Measurements from ENCODE around the gene CALHM4.
"Not testable (repeated sequence)": the region's sequence is repeated elsewhere in the genome, so short reads cannot be mapped to it uniquely, and the experiment has no call there.

CALHM4 gene

DNA sequence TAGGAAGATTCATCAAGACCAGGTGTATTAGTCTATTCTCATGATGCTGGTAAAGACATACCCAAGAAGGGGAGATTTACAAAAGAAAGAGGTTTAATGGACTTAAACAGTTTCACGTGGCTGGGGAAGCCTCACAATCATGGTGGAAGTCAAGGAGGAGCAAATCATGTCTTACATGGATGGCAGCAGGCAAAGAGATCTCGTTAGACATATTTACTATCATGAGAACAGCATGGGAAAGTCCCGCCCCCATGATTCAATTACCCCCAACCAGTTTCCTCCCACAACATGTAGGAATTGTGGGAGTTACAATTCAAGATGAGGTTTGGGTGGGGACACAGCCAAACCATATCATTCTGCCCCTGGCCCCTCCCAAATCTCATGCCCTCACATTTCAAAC, 50.4 kb downstream of the CALHM4 start:
- not testable (repeated sequence) for H3K4me1 Mint-ChIP-seq; H3K4me3 Mint-ChIP-seq; ATAC-seq (replicated peaks; ENCODE audit: extremely low read depth, poor library complexity, severe bottlenecking); H3K27me3 Mint-ChIP-seq; H3K36me3 Mint-ChIP-seq (ENCODE audit: insufficient read depth); DNase-seq (ENCODE audit: low spot score in 2 of 2); H3K27ac Mint-ChIP-seq (ENCODE audit: low read depth)
- H3K9me3 Mint-ChIP-seq, result peaks cover 12% of the 10 kb centered on the region

DNA sequence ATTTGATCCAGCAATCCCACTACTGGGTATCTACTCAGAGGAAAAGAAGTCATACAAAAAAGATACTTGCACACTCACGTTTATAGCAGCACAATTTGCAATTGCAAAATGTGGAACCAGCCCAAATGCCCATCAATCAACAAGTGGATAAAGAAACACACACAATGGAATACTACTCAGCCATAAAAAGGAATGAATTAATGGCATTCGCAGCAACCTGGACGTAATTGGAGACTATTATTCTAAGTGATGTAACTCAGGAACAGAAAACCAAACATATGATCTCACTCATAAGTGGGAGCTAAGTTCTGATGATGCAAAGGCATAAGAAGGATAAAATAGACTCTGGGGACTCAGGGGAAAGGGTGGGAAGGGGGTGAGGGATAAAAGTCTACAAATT, 51.3 kb downstream of the CALHM4 start:
- not testable (repeated sequence) for H3K4me1 Mint-ChIP-seq; H3K27ac Mint-ChIP-seq (ENCODE audit: low read depth); H3K36me3 Mint-ChIP-seq (ENCODE audit: insufficient read depth); DNase-seq (ENCODE audit: low spot score in 2 of 2); H3K27me3 Mint-ChIP-seq; ATAC-seq (replicated peaks; ENCODE audit: extremely low read depth, poor library complexity, severe bottlenecking); H3K4me3 Mint-ChIP-seq
- H3K9me3 Mint-ChIP-seq, result peaks cover 12% of the 10 kb centered on the region

DNA sequence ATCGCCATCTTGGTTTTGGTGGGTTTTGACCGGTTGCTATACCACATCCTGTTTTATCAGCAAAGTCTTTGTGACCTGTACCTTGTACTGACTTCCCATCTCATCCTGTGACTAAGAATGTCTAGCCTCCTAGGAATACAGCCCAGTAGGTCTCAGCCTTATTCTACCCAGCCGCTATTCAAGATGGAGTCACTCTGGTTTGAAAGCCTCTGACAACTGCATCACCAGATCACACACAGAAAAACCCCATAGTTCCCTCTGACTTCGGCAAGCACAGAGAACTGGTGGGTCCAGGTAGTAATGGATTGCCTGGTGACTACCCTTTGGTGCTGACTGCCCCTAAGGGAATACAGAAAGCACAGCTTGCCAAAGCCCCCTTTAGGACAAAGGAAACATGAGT, 52.4 kb downstream of the CALHM4 start:
- Mint-ChIP-seq H3K27me3 (peaks cover 8% of the 10 kb centered on the region), H3K4me1 (no peaks in the 10 kb centered on the region), H3K36me3 (ENCODE audit: insufficient read depth) (peaks cover 2% of the 10 kb centered on the region), H3K27ac (ENCODE audit: low read depth) (no peak overlapping the region), H3K9me3 (peaks cover 12% of the 10 kb centered on the region), H3K4me3 (no peak overlapping the region)
- ATAC-seq (replicated peaks; ENCODE audit: extremely low read depth, poor library complexity, severe bottlenecking) (no peak), DNase-seq (ENCODE audit: low spot score in 2 of 2) (no peak)

Data from central memory CD8-positive, alpha-beta T cell (primary cell).